Measurements from ENCODE around the gene KCNQ1.

DNA sequence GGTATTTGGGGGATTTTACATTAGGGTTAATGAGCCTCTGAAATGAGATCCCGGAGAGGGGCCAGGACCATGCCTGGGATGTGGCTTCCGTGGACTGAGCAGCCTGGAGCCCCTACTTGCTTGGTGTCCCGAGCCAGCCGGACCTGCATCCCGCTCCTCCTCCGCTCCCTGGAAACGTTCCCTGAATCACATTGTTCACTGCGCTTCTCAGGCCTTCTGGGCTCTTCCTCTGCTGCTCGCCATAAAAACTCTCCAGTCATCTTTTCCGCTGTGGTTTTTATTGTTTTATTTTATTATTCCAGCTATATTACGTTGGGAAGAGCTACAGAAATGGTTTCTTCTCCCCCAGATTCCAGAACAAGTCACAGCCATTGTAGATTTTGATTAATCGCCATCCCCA is 268.3 kb downstream of the KCNQ1 start:
- TF ChIP-seq, protein P1, sequence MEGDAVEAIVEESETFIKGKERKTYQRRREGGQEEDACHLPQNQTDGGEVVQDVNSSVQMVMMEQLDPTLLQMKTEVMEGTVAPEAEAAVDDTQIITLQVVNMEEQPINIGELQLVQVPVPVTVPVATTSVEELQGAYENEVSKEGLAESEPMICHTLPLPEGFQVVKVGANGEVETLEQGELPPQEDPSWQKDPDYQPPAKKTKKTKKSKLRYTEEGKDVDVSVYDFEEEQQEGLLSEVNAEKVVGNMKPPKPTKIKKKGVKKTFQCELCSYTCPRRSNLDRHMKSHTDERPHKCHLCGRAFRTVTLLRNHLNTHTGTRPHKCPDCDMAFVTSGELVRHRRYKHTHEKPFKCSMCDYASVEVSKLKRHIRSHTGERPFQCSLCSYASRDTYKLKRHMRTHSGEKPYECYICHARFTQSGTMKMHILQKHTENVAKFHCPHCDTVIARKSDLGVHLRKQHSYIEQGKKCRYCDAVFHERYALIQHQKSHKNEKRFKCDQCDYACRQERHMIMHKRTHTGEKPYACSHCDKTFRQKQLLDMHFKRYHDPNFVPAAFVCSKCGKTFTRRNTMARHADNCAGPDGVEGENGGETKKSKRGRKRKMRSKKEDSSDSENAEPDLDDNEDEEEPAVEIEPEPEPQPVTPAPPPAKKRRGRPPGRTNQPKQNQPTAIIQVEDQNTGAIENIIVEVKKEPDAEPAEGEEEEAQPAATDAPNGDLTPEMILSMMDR (IDR thresholded peaks at IDR 0.05): no peak
- TF ChIP-seq EZH2 (IDR thresholded peaks at IDR 0.05; ENCODE audit: borderline replicate concordance, insufficient read depth, low read depth, low read length, poor library complexity, severe bottlenecking): no peak

Measured in B cell (primary cell).